Testis (tissue), 3 donors: ENCODE results near the gene STAT5B. TPM values are rescaled to one million over a fixed set of nuclear protein-coding genes. Genes with fewer than 3 reads are reported as not detected.
A peak's percentile ranks its signal among the peaks of the same experiment; 100 is the strongest.

Experiments
- DNase-seq: peaks from one replicate; pipeline ENCODE4 v3.0.0-alpha.2; 2019
- H3K27ac ChIP-seq, 2 donors: fragments of 200-600 bp; sonication (generic); one replicate each; pipeline ENCODE4 v1.5.1; 2019
- H3K27me3 ChIP-seq: fragments of 200-600 bp; sonication (generic); one replicate; pipeline ENCODE4 v1.5.1; 2019
- H3K36me3 ChIP-seq: fragments of 200-600 bp; sonication (generic); one replicate; pipeline ENCODE4 v1.5.1; 2017; ENCODE audit warnings: low read depth; ENCODE audit errors: missing control alignments
- H3K4me1 ChIP-seq: fragments of 200-600 bp; sonication (generic); one replicate; pipeline ENCODE4 v1.5.1; 2019
- H3K4me3 ChIP-seq, 2 donors: fragments of 200-600 bp; sonication (generic); one replicate each; pipeline ENCODE4 v1.5.1; 2017 to 2019
- H3K9me3 ChIP-seq: fragments of 200-600 bp; sonication (generic); one replicate; pipeline ENCODE4 v1.5.1; 2017
- POLR2A ChIP-seq: fragments of 450-650 bp; IDR thresholded peaks from one replicate; pipeline ENCODE4 v1.6.1; 2017; ENCODE audit warnings: antibody characterized with exemption, mild to moderate bottlenecking, moderate library complexity
- WGBS, 2 donors: methylation state at CpG; one replicate each; pipeline ENCODE4 v1.1.5; 2018; 5-methylcytosine and 5-hydroxymethylcytosine counted together
- intact Hi-C: fragments of 100-400 bp; cut with DNase I; formaldehyde crosslinking; loops from one replicate; pipeline ENCODE4 v1.15.1; 2023; ENCODE audit warnings: low total_unique reads
- polyA plus RNA-seq: library from polyadenylated mRNA; stranded (reverse); fragments of 350-450 nt; fragmentation: Illumina TruSeq; extraction: RNeasy Lipid Tissue Mini Kit (QIAGEN cat#74804); gene quantifications from one replicate; pipeline ENCODE4 v1.2.3, GENCODE V29; 2014; ENCODE audit warnings: low read depth, low replicate concordance; ENCODE audit not compliant: insufficient read depth
- total RNA-seq, 2 donors: library from RNA; depleted of rRNA; stranded (reverse); fragments of >200 nt; gene quantifications; one replicate each; pipeline ENCODE4 v1.2.3, GENCODE V29; 2016
- TF ChIP-seq, protein P1 (sequence below), 3 experiments: fragments of 450-650 bp in 2 of 3; fragments of 200-600 bp in 1 of 3; sonication (generic) in 1 of 3; IDR thresholded peaks; one replicate each; pipeline ENCODE4 v1.5.1; 2016 to 2019; ENCODE audit warnings: antibody characterized with exemption in 3 of 3, mild to moderate bottlenecking in 2 of 3, moderate library complexity in 1 of 3

Gene STAT5B
- total and polyA plus RNA-seq, 3 donors from 2014 or later, result 65.9 to 81.5 (median 66.0) TPM

DNA sequence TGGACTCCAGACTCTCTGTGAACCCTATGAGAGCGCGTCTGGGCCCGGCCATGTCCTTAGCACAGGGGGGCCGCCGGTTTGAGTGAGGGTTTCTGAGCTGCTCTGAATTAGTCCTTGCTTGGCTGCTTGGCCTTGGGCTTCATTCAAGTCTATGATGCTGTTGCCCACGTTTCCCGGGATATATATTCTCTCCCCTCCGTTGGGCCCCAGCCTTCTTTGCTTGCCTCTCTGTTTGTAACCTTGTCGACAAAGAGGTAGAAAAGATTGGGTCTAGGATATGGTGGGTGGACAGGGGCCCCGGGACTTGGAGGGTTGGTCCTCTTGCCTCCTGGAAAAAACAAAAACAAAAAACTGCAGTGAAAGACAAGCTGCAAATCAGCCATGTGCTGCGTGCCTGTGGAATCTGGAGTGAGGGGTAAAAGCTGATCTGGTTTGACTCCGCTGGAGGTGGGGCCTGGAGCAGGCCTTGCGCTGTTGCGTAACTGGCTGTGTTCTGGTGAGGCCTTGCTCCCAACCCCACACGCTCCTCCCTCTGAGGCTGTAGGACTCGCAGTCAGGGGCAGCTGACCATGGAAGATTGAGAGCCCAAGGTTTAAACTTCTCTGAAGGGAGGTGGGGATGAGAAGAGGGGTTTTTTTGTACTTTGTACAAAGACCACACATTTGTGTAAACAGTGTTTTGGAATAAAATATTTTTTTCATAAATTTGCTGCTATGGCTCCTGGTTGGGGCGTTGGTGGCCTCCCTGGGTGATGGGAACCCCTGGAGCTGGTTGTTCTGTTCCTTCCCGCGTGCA, 35.2 kb upstream of the STAT5B start:
- intact Hi-C loops, result no loop called here
- WGBS, 2 donors, result 29 to 39% methylated on average over 19 of the region's 19 CpGs

DNA sequence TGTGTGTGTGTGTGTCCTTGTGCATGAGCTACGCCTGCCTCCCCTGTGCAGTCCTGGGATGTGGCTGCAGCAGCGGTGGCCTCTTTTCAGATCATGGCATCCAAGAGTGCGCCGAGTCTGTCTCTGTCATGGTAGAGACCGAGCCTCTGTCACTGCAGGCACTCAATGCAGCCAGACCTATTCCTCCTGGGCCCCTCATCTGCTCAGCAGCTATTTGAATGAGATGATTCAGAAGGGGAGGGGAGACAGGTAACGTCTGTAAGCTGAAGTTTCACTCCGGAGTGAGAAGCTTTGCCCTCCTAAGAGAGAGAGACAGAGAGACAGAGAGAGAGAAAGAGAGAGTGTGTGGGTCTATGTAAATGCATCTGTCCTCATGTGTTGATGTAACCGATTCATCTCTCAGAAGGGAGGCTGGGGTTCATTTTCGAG, 34.6 kb upstream of the STAT5B start:
- no peak for DNase-seq
- Histone ChIP-seq H3K36me3 (no peaks in the 10 kb centered on the region), H3K4me3 (no peak overlapping the region), H3K27ac (peak overlapping the region; percentile 80 to 82), H3K27me3 (no peaks in the 10 kb centered on the region), H3K9me3 (no peaks in the 10 kb centered on the region), H3K4me1 (peaks cover 44% of the 10 kb centered on the region)
- WGBS, 2 donors, result 64 to 65% methylated on average over 9 of the region's 9 CpGs
- TF ChIP-seq POLR2A, result no peak
- TF ChIP-seq, protein P1, sequence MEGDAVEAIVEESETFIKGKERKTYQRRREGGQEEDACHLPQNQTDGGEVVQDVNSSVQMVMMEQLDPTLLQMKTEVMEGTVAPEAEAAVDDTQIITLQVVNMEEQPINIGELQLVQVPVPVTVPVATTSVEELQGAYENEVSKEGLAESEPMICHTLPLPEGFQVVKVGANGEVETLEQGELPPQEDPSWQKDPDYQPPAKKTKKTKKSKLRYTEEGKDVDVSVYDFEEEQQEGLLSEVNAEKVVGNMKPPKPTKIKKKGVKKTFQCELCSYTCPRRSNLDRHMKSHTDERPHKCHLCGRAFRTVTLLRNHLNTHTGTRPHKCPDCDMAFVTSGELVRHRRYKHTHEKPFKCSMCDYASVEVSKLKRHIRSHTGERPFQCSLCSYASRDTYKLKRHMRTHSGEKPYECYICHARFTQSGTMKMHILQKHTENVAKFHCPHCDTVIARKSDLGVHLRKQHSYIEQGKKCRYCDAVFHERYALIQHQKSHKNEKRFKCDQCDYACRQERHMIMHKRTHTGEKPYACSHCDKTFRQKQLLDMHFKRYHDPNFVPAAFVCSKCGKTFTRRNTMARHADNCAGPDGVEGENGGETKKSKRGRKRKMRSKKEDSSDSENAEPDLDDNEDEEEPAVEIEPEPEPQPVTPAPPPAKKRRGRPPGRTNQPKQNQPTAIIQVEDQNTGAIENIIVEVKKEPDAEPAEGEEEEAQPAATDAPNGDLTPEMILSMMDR (IDR thresholded peaks at IDR 0.05), result no peak
- intact Hi-C loops, result no loop called here

More for the DNA sequence above, 35.2 kb upstream of the STAT5B start:
- TF ChIP-seq, protein P1 (IDR thresholded peaks at IDR 0.05), result no peak
- TF ChIP-seq POLR2A, result no peak
- Histone ChIP-seq H3K36me3 (no peaks in the 10 kb centered on the region), H3K27me3 (no peaks in the 10 kb centered on the region), H3K4me3 (no peak overlapping the region), H3K9me3 (no peaks in the 10 kb centered on the region), H3K4me1 (peaks cover 42% of the 10 kb centered on the region), H3K27ac (peak overlapping the region; percentile 80 to 82)
- peak; percentile 93 for DNase-seq

DNA sequence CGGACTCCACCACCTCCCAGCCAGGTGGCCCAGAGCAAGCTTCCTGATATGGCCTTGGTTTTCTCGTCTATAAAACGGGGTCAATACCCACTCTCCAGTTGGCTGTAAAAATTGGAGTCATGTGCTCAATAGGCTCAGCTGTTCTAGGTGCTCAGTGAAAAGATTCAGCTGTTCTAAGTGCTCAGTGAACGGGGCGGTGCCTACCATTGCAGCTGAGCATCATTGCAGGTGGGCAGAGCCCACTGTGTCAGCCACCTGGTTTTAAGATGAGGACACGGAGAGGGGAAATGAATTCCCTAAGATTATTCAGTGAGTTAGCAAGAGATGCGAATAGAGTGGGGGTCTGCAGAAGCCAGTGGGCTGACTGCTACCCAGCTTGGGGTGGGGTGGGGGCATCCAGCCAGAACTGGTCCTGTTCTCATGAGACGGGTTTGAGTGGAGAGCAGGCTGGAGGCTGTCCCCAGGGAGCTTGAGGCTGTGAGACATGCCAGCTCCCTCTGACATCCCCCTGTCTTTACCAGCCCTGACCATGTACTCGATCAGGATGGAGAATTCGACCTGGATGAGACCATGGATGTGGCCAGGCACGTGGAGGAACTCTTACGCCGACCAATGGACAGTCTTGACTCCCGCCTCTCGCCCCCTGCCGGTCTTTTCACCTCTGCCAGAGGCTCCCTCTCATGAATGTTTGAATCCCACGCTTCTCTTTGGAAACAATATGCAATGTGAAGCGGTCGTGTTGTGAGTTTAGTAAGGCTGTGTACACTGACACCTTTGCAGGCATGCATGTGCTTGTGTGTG, 34.0 kb upstream of the STAT5B start:
- TF ChIP-seq, protein P1 (IDR thresholded peaks at IDR 0.05), result no peak
- no peak for TF ChIP-seq POLR2A
- H3K4me1 ChIP-seq, result peaks cover 44% of the 10 kb centered on the region
- H3K36me3 ChIP-seq, result no peaks in the 10 kb centered on the region
- H3K4me3 ChIP-seq, result no peak overlapping the region
- H3K9me3 ChIP-seq, result no peaks in the 10 kb centered on the region
- H3K27ac ChIP-seq, result peak overlapping the region; percentile 80 to 82
- 68 to 70% methylated on average over 18 to 19 of the region's 19 CpGs for WGBS, 2 donors
- no peaks in the 10 kb centered on the region for H3K27me3 ChIP-seq
- intact Hi-C loops, result no loop called here
- no peak for DNase-seq

DNA sequence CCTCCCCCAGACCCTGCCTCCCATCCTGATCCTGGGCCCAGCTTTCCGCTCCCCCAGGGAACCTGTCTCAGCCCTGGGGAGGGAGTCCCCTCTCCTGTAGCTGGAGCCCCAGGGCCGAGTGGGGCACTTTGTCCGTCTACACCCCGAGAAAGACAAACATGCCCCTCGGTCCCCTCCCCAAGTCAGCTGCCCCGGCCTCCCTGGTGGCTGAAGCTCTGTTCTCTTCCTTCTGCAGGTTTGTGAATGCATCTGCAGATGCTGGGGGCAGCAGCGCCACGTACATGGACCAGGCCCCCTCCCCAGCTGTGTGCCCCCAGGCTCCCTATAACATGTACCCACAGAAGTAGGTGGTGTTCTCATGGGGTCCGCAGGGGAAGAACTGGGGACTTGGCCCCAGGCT, 33.0 kb upstream of the STAT5B start:
- intact Hi-C loops, result no loop called here
- H3K27me3 ChIP-seq, result no peaks in the 10 kb centered on the region
- H3K36me3 ChIP-seq, result no peaks in the 10 kb centered on the region
- H3K27ac ChIP-seq, result peak overlapping the region; percentile 80 to 82
- WGBS, 2 donors, result 71 to 82% methylated on average over 7 of the region's 9 CpGs
- no peak for TF ChIP-seq POLR2A
- TF ChIP-seq, protein P1 (IDR thresholded peaks at IDR 0.05), result no peak
- H3K4me1 ChIP-seq, result peaks cover 44% of the 10 kb centered on the region
- no peak overlapping the region for H3K4me3 ChIP-seq
- no peaks in the 10 kb centered on the region for H3K9me3 ChIP-seq
- no peak for DNase-seq
